NCI-H510A (cell line): ENCODE results near the gene CERS3.

ENCODE experiments used
- DNase-seq: peaks from one replicate; lab custom pipeline; 2025; lab: John Stamatoyannopoulos, UW

The CERS3 gene

DNA sequence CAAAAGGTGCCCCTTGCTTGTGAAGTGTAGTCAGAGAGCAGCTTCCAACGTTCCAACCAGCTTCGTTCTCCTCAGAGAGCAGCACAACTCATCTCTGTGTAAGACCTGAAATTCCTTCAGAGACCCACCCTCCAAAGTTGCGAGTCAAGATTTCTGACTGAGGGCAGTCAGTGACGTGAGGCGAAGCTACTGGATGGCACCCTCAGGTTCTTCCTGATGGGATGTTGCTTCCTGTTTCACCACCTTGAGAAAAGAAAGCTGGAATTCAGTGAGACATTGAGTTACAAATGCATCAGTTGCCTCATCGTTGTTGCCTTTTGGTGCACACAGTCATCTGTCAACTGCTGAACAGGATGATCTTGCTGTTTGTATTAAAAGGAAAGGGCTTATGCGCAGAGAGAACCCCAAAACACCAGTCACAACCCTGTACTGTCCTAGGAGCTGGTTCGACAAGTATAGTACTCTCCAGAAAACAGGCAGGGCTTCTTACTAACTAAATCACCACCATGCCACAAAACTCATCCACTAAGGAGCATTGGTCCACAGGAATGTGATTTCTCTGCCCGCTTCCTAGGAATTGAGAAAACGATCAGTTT lies at the start of gene CERS3:
CERS3 (minus strand) TSS at position 118 of the 596 bp plus-strand sequence. CDS start 27,101 bp downstream, outside the sequence.
- DNase-seq = no peak

GRCh38 chr15:100573526-100573925 lies 44.8 kb upstream of the CERS3 start:
- DNase-seq = no peak

GRCh38 chr15:100572362-100572983 lies 43.7 kb upstream of the CERS3 start:
- DNase-seq = no peak

DNA sequence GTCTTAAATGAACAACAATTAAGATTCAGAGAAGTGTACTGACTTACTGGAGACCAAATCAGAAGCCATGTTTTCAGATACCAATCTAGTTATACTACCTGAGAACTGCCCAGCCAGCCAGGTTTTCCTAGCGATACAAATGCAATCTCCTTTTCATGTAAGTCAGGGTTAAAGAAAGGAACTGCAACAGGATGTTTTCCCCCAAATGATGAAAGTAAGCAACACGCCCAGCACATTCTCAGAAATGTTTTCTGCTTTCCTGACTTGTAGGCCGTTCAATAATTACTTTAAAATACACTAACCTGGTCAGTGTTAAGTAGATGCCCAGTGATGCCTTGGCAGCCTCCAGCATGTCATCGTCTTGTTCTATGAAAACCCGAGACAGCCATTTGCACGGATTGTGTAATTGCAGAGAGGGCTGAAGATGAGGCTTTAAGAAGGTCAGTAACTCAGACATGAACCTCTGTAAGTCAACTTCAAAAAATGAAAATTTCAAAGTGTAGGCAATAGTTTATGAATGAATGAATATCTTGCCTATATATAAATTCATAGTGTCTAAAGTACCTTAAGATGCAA lies 42.9 kb upstream of the CERS3 start:
- no peak for DNase-seq

GRCh38 chr15:100570735-100571313 lies 42.1 kb upstream of the CERS3 start:
- no peak for DNase-seq

DNA sequence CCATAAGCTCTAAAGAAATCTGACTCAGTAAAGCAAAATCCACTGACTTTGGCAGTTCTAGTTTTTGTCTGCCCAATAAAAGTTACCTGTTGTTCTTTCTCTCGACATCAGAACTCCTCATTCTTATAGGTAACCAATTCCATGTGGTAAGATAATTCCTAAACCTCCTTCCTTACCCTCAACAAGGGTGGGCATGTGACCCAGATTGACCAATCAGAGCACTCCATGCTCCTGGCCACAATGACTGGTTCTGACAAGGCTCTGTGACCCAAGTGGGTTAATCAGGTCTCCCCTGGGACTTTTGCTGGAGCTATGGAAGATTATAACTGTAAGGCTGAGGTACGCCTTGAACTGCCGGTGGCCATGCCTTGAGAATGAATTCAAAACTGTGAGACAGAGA lies 41.5 kb upstream of the CERS3 start:
- DNase-seq = no peak

DNA sequence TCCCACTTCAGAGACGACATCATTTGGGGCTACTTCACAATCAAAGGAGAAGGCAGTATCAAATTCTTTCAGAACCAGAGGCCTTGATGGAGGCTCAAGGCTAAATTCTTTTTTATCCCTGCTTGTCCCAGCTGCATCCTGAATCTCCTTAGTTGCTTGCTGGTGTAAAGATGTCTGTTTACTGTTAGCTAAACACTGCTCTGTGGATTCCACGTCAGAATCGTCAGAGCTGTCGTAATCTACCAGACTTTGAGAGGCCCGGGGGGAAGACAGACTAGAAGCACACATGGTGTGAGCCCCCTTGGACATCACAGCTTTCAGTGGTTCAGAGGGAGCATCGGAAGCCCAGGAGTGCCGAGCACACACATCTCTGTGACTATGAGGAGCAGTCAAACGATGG lies 40.6 kb upstream of the CERS3 start:
- no peak for DNase-seq

- DNase-seq = no peak
Measured at GRCh38 chr15:100566850-100567628, 38.3 kb upstream of the CERS3 start.

DNA sequence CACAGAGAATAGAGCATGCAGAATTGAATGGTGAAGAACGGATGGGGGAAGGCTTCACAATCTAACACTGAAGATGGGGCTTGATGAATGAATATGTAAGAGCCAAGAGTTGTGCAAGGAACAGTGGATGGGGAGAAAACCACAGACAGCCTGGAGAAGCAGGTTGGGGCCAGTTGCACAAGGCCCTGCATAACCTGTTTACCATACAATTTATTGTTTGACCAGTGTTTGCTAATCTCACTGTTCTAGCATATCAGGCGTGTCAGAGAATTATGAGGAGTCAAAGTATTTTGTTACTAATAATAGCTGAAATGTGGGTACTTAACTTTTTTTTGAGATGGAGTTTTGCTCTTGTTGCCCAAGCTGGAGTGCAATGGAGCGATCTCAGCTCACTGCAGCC lies 36.8 kb upstream of the CERS3 start:
- no peak for DNase-seq

DNA sequence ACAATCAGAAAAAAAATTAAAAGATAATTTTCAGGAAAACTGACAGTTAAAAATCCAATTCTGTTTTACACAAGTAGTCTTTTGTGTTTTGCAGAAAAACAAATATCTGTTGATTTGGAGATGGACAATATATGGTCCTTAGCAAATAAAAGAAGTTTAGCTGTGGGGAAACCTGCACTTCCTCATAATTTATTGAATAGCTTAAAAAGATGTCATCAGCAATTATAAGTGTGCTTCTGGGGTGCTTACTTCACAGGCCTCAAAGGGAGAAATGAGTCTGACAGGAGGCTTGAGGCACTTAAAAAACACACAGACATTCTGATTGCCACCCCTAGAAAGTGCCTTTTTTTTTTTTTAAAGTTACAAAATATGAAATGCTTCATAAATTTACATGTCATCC lies 31.6 kb upstream of the CERS3 start:
- no peak for DNase-seq

- DNase-seq = no peak
Measured at GRCh38 chr15:100559330-100559729, 30.6 kb upstream of the CERS3 start.

GRCh38 chr15:100558771-100559254 lies 30.1 kb upstream of the CERS3 start:
- DNase-seq = no peak

- DNase-seq = no peak
Measured at GRCh38 chr15:100553468-100553867, 24.7 kb upstream of the CERS3 start.

DNA sequence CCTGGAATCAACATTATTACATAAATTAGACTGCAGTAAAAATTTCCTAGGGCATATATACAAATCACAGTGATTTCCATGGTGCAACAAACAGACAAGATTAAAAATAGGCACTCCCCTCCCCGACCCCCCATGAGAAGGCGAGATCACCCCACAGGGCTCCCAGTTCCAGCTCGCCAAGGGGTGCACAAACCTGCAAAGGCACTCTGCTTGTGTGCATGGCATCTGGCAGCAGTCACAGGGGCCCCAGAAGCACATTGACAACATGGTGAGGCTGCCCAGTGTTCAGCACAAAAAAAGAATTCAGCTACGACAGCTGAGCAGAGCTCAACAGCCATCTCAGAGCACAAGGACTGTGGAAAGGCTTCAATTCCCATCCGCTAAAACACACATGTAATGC lies 19.2 kb upstream of the CERS3 start:
- no peak for DNase-seq

- DNase-seq = no peak
Measured at GRCh38 chr15:100544946-100545345, 16.2 kb upstream of the CERS3 start.

- no peak for DNase-seq
Measured at GRCh38 chr15:100544338-100544841, 15.6 kb upstream of the CERS3 start.

DNA sequence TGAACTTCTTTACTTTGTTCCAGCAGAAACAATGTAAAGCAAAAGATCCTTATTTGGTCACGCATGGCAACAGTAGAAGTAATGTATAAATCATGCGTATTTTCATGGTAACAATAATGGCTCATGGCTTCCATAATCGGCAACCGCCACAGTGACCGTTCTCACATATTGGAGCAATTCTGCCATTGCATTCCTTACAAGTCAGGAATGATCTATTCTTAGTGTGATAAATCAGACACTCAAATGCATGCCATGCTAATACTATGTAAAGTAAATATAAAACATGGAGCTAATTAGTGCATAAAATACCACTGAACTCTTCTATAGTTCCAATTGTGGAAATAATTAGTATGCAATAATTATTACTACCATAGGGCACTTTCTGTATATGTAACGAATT lies 13.5 kb upstream of the CERS3 start:
- DNase-seq = no peak

GRCh38 chr15:100537331-100537730 lies 8.6 kb upstream of the CERS3 start:
- no peak for DNase-seq

DNA sequence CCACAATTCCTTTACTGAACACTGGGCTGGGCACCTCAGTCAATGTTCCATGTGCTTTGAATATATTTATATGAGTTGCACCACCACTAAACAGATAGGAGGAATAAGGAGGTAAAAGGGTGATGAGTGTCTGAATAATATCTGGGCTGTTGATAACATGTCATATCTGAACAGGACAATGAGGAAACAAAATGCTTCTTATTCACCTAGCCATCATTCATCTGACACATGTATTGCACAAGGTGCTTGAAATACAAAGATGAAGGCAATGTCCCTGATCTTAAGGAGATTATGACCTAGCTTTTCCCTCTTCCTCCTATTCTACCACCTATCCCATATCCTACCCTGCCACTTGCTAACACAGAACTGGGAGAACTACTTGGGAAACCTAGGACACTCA lies 8.0 kb upstream of the CERS3 start:
- DNase-seq = no peak

DNA sequence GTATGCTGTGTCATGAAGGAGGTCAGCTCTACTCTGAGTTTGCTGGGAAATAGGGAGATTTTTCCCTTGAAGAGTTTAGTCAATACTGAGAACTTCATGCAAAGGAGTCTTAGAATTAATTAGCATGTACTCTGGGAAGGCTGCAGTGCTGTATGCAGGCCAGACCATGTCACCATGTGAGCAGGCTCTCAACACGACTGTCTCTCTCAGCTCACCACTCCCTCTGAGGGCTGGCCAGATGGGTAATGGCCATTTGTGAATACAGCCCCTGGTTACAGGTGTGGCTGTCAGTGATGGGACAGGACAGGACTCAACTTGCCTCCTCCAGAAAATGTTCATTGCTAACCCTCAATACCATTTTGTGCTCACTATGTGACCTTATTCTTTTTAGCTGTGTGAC lies 5.1 kb upstream of the CERS3 start:
- no peak for DNase-seq

- DNase-seq = no peak
Measured at GRCh38 chr15:100531823-100532327, 3.1 kb upstream of the CERS3 start.

DNA sequence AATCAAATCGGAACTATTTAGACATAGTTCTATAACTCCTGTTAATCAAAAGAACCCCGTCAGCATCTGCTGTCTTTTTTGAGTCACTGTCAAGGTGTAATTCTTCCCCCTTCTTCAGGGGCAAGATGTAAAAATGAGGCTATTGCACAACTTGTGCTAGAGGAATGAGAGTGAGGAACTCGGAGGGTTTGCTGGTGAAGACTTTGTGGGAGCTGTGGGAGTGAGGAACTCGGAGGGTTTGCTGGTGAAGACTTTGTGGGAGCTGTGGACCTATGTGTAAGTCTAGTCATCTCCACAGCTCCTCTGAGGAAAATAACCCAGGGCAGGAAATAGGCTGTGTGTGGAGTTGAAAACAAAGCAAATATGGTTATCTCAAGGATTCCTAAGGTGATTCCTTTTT lies 2.5 kb upstream of the CERS3 start:
- DNase-seq = no peak
